ENCODE measurements around the gene NPAT. TPM values are rescaled to one million over a fixed set of nuclear protein-coding genes. Genes with fewer than 3 reads are reported as not detected.

NPAT gene
- total and polyA plus RNA-seq, 2 of the 13 experiments (the other 11 are each of a cell fraction or from before 2014, with no cell fraction given), result 4.4 to 11.2 TPM

DNA sequence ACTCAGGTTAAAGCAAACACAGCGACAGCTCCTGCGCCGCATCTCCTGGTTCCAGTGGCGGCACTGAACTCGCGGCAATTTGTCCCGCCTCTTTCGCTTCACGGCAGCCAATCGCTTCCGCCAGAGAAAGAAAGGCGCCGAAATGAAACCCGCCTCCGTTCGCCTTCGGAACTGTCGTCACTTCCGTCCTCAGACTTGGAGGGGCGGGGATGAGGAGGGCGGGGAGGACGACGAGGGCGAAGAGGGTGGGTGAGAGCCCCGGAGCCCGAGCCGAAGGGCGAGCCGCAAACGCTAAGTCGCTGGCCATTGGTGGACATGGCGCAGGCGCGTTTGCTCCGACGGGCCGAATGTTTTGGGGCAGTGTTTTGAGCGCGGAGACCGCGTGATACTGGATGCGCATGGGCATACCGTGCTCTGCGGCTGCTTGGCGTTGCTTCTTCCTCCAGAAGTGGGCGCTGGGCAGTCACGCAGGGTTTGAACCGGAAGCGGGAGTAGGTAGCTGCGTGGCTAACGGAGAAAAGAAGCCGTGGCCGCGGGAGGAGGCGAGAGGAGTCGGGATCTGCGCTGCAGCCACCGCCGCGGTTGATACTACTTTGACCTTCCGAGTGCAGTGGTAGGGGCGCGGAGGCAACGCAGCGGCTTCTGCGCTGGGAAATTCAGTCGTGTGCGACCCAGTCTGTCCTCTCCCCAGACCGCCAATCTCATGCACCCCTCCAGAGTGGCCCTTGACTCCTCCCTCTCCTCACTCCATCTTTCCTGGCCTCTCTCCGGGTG, at the start of gene NPAT, which contains the start of gene ATM (continued):
- TF ChIP-seq IKZF1 (IDR thresholded peaks at IDR 0.05), result no peak
- TF ChIP-seq CREB1 (IDR thresholded peaks at IDR 0.05), result peak; percentile 87
- TF ChIP-seq CREB1 (CRISPR knock-in tag; IDR thresholded peaks at IDR 0.05), result peak; percentile 98
- no peak for TF ChIP-seq ZNF264 (CRISPR knock-in tag; IDR thresholded peaks at IDR 0.05)
- TF ChIP-seq EHMT2 (IDR thresholded peaks at IDR 0.05; ENCODE audit: borderline replicate concordance, low read depth, low read length), result no peak
- TF ChIP-seq ATF1 (CRISPR knock-in tag; IDR thresholded peaks at IDR 0.05), result peak; percentile 84
- TF ChIP-seq RFX5 (IDR thresholded peaks at IDR 0.05; ENCODE audit: low read depth, low read length), result no peak
- TF ChIP-seq AKAP8 (CRISPR knock-in tag; IDR thresholded peaks at IDR 0.05), result no peak
- TF ChIP-seq, protein P1, sequence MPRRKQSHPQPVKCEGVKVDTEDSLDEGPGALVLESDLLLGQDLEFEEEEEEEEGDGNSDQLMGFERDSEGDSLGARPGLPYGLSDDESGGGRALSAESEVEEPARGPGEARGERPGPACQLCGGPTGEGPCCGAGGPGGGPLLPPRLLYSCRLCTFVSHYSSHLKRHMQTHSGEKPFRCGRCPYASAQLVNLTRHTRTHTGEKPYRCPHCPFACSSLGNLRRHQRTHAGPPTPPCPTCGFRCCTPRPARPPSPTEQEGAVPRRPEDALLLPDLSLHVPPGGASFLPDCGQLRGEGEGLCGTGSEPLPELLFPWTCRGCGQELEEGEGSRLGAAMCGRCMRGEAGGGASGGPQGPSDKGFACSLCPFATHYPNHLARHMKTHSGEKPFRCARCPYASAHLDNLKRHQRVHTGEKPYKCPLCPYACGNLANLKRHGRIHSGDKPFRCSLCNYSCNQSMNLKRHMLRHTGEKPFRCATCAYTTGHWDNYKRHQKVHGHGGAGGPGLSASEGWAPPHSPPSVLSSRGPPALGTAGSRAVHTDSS (CRISPR knock-in tag; conservative IDR thresholded peaks at IDR 0.05), result no peak
- no peak for TF ChIP-seq ZNF225 (CRISPR knock-in tag; IDR thresholded peaks at IDR 0.05)
- TF ChIP-seq, protein P2, sequence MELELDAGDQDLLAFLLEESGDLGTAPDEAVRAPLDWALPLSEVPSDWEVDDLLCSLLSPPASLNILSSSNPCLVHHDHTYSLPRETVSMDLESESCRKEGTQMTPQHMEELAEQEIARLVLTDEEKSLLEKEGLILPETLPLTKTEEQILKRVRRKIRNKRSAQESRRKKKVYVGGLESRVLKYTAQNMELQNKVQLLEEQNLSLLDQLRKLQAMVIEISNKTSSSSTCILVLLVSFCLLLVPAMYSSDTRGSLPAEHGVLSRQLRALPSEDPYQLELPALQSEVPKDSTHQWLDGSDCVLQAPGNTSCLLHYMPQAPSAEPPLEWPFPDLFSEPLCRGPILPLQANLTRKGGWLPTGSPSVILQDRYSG (CRISPR knock-in tag; IDR thresholded peaks at IDR 0.05), result no peak
- TF ChIP-seq, protein P3, sequence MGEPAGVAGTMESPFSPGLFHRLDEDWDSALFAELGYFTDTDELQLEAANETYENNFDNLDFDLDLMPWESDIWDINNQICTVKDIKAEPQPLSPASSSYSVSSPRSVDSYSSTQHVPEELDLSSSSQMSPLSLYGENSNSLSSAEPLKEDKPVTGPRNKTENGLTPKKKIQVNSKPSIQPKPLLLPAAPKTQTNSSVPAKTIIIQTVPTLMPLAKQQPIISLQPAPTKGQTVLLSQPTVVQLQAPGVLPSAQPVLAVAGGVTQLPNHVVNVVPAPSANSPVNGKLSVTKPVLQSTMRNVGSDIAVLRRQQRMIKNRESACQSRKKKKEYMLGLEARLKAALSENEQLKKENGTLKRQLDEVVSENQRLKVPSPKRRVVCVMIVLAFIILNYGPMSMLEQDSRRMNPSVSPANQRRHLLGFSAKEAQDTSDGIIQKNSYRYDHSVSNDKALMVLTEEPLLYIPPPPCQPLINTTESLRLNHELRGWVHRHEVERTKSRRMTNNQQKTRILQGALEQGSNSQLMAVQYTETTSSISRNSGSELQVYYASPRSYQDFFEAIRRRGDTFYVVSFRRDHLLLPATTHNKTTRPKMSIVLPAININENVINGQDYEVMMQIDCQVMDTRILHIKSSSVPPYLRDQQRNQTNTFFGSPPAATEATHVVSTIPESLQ (CRISPR knock-in tag; conservative IDR thresholded peaks at IDR 0.05), result no peak
- TF ChIP-seq TOE1 (CRISPR knock-in tag; IDR thresholded peaks at IDR 0.05), result 0 out of 2 replicates have a peak, but pooled peaks have one; percentile 32
- TF ChIP-seq, protein P4, sequence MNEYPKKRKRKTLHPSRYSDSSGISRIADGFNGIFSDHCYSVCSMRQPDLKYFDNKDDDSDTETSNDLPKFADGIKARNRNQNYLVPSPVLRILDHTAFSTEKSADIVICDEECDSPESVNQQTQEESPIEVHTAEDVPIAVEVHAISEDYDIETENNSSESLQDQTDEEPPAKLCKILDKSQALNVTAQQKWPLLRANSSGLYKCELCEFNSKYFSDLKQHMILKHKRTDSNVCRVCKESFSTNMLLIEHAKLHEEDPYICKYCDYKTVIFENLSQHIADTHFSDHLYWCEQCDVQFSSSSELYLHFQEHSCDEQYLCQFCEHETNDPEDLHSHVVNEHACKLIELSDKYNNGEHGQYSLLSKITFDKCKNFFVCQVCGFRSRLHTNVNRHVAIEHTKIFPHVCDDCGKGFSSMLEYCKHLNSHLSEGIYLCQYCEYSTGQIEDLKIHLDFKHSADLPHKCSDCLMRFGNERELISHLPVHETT (CRISPR knock-in tag; conservative IDR thresholded peaks at IDR 0.05), result 0 out of 2 replicates have a peak, but pooled peaks have one; percentile 41
- no peak; the same call in 1 of the 2 replicates for TF ChIP-seq MTF2 (CRISPR knock-in tag; IDR thresholded peaks at IDR 0.05; ENCODE audit: borderline replicate concordance)
- TF ChIP-seq EEA1 (CRISPR knock-in tag; IDR thresholded peaks at IDR 0.05; ENCODE audit: borderline replicate concordance), result no peak
- TF ChIP-seq, protein P5, sequence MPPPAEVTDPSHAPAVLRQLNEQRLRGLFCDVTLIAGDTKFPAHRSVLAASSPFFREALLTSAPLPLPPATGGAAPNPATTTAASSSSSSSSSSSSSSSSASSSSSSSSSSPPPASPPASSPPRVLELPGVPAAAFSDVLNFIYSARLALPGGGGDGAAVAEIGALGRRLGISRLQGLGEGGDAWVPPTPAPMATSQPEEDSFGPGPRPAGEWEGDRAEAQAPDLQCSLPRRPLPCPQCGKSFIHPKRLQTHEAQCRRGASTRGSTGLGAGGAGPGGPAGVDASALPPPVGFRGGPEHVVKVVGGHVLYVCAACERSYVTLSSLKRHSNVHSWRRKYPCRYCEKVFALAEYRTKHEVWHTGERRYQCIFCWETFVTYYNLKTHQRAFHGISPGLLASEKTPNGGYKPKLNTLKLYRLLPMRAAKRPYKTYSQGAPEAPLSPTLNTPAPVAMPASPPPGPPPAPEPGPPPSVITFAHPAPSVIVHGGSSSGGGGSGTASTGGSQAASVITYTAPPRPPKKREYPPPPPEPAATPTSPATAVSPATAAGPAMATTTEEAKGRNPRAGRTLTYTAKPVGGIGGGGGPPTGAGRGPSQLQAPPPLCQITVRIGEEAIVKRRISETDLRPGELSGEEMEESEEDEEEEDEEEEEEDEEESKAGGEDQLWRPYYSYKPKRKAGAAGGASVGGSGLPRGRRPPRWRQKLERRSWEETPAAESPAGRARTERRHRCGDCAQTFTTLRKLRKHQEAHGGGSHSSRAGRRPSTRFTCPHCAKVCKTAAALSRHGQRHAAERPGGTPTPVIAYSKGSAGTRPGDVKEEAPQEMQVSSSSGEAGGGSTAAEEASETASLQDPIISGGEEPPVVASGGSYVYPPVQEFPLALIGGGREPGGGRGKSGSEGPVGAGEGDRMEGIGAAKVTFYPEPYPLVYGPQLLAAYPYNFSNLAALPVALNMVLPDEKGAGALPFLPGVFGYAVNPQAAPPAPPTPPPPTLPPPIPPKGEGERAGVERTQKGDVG (CRISPR knock-in tag; IDR thresholded peaks at IDR 0.05; ENCODE audit: borderline replicate concordance), result peak; percentile 44; the same call in 1 of the 2 replicates
- no peak for TF ChIP-seq TAF15 (IDR thresholded peaks at IDR 0.05; ENCODE audit: low read depth, low read length, poor library complexity, severe bottlenecking)
- no peak for TF ChIP-seq ZNF256 (CRISPR knock-in tag; conservative IDR thresholded peaks at IDR 0.05)
- peak; percentile 72; the same call in 1 of the 2 replicates for TF ChIP-seq REPIN1 (CRISPR knock-in tag; IDR thresholded peaks at IDR 0.05; ENCODE audit: borderline replicate concordance, low read depth)
- TF ChIP-seq ASH2L (IDR thresholded peaks at IDR 0.05; ENCODE audit: insufficient read length, low read depth, low read length), result peak; percentile 85

Data from HepG2 (cell line).